K562 (cell line): ENCODE measurements around the gene CAPN5. TPM values are rescaled to one million over a fixed set of nuclear protein-coding genes. Genes with fewer than 3 reads are reported as not detected.

Source experiments
- BRF2 ChIP-seq: IDR thresholded peaks from 3 replicates; pipeline ENCODE4 v1.6.1; 2011; ENCODE audit warnings: borderline replicate concordance, mild to moderate bottlenecking; ENCODE audit not compliant: insufficient read length, insufficient read depth
- CTBP1 ChIP-seq: fragments of 450-650 bp; IDR thresholded peaks from 2 replicates; pipeline ENCODE4 v1.6.1; 2016; ENCODE audit warnings: borderline replicate concordance
- CTCF ChIP-seq, 3 experiments: IDR thresholded peaks in 2 of 3; conservative IDR thresholded peaks in 1 of 3; 2 replicates each; pipeline ENCODE4 v1.5.1; 2011 to 2012; ENCODE audit warnings: low read length in 3 of 3, mild to moderate bottlenecking in 3 of 3, control low read depth in 2 of 3, improper control_type of control experiment in 1 of 3, inconsistent platforms in 1 of 3, low read depth in 1 of 3, mixed read lengths in 1 of 3, moderate library complexity in 1 of 3; ENCODE audit not compliant: insufficient read depth in 2 of 3
- EGR1 ChIP-seq: fragments of 450-650 bp; conservative IDR thresholded peaks from 2 replicates; pipeline ENCODE4 v1.6.1; 2017; ENCODE audit warnings: mild to moderate bottlenecking
- HSF4 ChIP-seq: fragments of 250-450 bp; sonication (Bioruptor Pico); IDR thresholded peaks from 2 replicates; pipeline ENCODE4 v2.1.2; 2022; ENCODE audit warnings: mild to moderate bottlenecking, moderate library complexity, borderline replicate concordance
- KAT8 ChIP-seq: fragments of 450-650 bp; IDR thresholded peaks from 2 replicates; pipeline ENCODE4 v1.6.1; 2016; ENCODE audit warnings: low read depth, mild to moderate bottlenecking
- KLF16 ChIP-seq: IDR thresholded peaks from 2 replicates; pipeline ENCODE4 v1.6.1; 2016; ENCODE audit warnings: antibody characterized with exemption
- LEF1 ChIP-seq: fragments of 450-650 bp; IDR thresholded peaks from 2 replicates; pipeline ENCODE4 v1.6.1; 2016; ENCODE audit warnings: mild to moderate bottlenecking
- MAZ ChIP-seq, 2 experiments: fragments of 450-650 bp in 1 of 2; sonication (generic) in 1 of 2; formaldehyde crosslinking; IDR thresholded peaks in 1 of 2; conservative IDR thresholded peaks in 1 of 2; 2 replicates each; pipeline versions ENCODE4 v1.4.0 to v1.5.0; 2020; ENCODE audit warnings: mild to moderate bottlenecking in 1 of 2, missing genetic modification reagents in 1 of 2
- NUFIP1 ChIP-seq: fragments of 450-650 bp; IDR thresholded peaks from 2 replicates; pipeline ENCODE4 v1.6.1; 2018; ENCODE audit not compliant: partially characterized antibody
- POLR3G ChIP-seq: IDR thresholded peaks from 2 replicates; pipeline ENCODE4 v1.6.1; 2011; ENCODE audit not compliant: insufficient read length, insufficient replicate concordance; ENCODE audit errors: extremely low read depth
- POU5F1 ChIP-seq: fragments of 150-350 bp; IDR thresholded peaks from 2 replicates; pipeline ENCODE4 v1.6.1; 2014; ENCODE audit warnings: borderline replicate concordance, low read length, low read depth, mild to moderate bottlenecking; ENCODE audit not compliant: partially characterized antibody
- SETDB1 ChIP-seq: IDR thresholded peaks from one replicate; pipeline ENCODE4 v1.6.1; 2012; ENCODE audit warnings: low read length, control low read depth, inconsistent platforms
- SMAD1 ChIP-seq: fragments of 150-350 bp; IDR thresholded peaks from 2 replicates; pipeline ENCODE4 v1.6.1; 2014; ENCODE audit warnings: low read length, low read depth; ENCODE audit not compliant: partially characterized antibody
- SRSF9 ChIP-seq: fragments of 200-400 bp; formaldehyde crosslinking; IDR thresholded peaks from 2 replicates; pipeline ENCODE4 v1.6.1; 2017; ENCODE audit warnings: low read depth, low read length, borderline replicate concordance
- TAF7 ChIP-seq: fragments of 450-650 bp; IDR thresholded peaks from 2 replicates; pipeline ENCODE4 v1.6.1; 2016; ENCODE audit warnings: missing genetic modification characterization, missing compliant biosample characterization
- TBP ChIP-seq: optimal IDR thresholded peaks from 2 replicates; pipeline ENCODE3; 2011; ENCODE audit warnings: low read depth, low read length, improper control_type of control experiment
- ZBTB7A ChIP-seq: IDR thresholded peaks from 2 replicates; pipeline ENCODE4 v1.6.1; 2011; ENCODE audit warnings: low read depth, mild to moderate bottlenecking, low read length, moderate library complexity, borderline replicate concordance; ENCODE audit not compliant: control insufficient read depth
- ZNF232 ChIP-seq: sonication (generic); formaldehyde crosslinking; IDR thresholded peaks from 2 replicates; pipeline ENCODE4 v1.8.0; 2022; ENCODE audit warnings: mild to moderate bottlenecking, missing genetic modification reagents
- ZSCAN29 ChIP-seq: fragments of 450-650 bp; IDR thresholded peaks from 2 replicates; pipeline ENCODE4 v1.6.1; 2017
- polyA plus RNA-seq, 8 experiments: library from polyadenylated mRNA; depleted of rRNA in 4 of 8; stranded (reverse) in 5 of 8; unstranded in 3 of 8; fragments of >200 nt; fragmentation: Nextera tagmentation in 2 of 8; fragmentation: Illumina TruSeq in 1 of 8; extraction: Ambion mirVana in 2 of 8; extraction: Trizol in 1 of 8; gene quantifications; 2 replicates each; pipeline versions ENCODE4 v1.2.1 to v1.2.3, GENCODE V29; 2011 to 2014; ENCODE audit warnings: inconsistent platforms in 1 of 8, missing spikeins in 1 of 8
- total RNA-seq, 7 experiments: library from RNA; depleted of rRNA in 6 of 7; stranded (reverse); fragments of >200 nt in 6 of 7; fragmentation: Illumina TruSeq in 2 of 7; extraction: Trizol in 2 of 7; gene quantifications; 2 replicates each; pipeline versions ENCODE4 v1.2.1 to v1.2.3, GENCODE V29; 2011 to 2021; ENCODE audit warnings: low replicate concordance in 1 of 7
- TF ChIP-seq, protein P1 (sequence below): fragments of 200-800 bp; sonication (Bioruptor generic); IDR thresholded peaks from 2 replicates; pipeline ENCODE4 v1.6.1; 2017; ENCODE audit warnings: missing genetic modification characterization, missing compliant biosample characterization
- TF ChIP-seq, protein P2 (sequence below): fragments of 450-650 bp; IDR thresholded peaks from 2 replicates; pipeline ENCODE4 v1.6.1; 2016; ENCODE audit warnings: mild to moderate bottlenecking

CAPN5 gene
- total and polyA plus RNA-seq, 9 of the 15 experiments (the other 6 are each of a cell fraction or from before 2014, with no cell fraction given): 0.04 to 0.44 (median 0.14) TPM; not detected in 2

DNA sequence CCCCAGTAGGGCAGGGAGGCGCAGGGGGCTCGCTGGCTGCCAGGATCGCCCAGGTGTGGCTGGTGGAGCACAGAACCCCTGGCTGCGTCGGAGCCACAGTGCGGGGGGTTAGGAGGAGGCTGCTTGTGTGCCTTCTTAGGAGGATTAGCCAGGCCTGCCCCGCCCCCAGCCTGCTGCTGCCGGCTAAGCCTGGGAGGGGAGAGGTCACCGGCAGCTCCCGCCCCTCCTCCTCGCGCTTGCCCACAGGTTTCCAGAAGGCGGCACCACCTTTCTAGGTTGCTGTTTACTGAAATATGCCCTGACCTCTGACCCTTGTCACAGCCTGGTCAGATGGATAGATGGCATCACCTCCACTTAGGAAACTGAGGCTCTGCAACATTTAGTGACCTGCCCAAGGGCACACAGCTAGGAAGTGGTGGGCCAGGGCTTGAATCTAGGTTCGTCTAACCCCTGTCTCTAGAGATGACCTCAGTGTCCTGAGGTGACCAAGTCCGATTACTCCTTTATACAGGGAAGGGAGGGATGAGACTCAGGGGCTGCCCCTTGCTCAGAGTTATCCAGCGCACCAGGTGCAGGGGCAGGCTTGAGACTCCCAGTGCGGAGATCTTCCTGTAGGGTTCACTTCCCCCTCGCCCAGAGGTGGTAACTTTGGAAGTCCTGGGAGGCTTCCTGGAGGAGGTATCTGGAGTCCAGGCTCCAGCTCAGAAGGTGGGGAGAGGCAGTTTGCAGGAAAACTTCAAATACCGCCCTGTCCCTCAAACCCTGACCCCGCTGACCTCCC is 105.3 kb downstream of the CAPN5 start (continued):
- peak in 1 of 3 experiments; percentile 6; a peak in 1 of 6 replicates for TF ChIP-seq CTCF (IDR thresholded peaks at IDR 0.05 in 2 of 3, conservative IDR thresholded peaks at IDR 0.05 in 1 of 3; ENCODE audit: insufficient read depth in 2 of 3, low read depth in 1 of 3, low read length in 3 of 3)
- TF ChIP-seq KLF16: no peak
- TF ChIP-seq KAT8: no peak
- TF ChIP-seq POLR3G: no peak
- TF ChIP-seq SETDB1: no peak
- no peak for TF ChIP-seq ZNF232 (CRISPR knock-in tag)
- TF ChIP-seq TBP: no peak
- no peak for TF ChIP-seq POU5F1
- no peak for TF ChIP-seq LEF1
- TF ChIP-seq, protein P1, sequence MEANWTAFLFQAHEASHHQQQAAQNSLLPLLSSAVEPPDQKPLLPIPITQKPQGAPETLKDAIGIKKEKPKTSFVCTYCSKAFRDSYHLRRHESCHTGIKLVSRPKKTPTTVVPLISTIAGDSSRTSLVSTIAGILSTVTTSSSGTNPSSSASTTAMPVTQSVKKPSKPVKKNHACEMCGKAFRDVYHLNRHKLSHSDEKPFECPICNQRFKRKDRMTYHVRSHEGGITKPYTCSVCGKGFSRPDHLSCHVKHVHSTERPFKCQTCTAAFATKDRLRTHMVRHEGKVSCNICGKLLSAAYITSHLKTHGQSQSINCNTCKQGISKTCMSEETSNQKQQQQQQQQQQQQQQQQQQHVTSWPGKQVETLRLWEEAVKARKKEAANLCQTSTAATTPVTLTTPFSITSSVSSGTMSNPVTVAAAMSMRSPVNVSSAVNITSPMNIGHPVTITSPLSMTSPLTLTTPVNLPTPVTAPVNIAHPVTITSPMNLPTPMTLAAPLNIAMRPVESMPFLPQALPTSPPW (CRISPR knock-in tag): peak; percentile 30; the same call in 1 of the 2 replicates
- TF ChIP-seq TAF7 (tag): no peak
- no peak for TF ChIP-seq CTBP1
- TF ChIP-seq MAZ (CRISPR knock-in tag; conservative IDR thresholded peaks at IDR 0.05 in 1 of 2, IDR thresholded peaks at IDR 0.05 in 1 of 2): peak in 1 of 2 experiments; percentile 64; a peak in 2 of 4 replicates
- TF ChIP-seq BRF2: no peak
- TF ChIP-seq SMAD1: no peak
- no peak for TF ChIP-seq ZSCAN29
- no peak for TF ChIP-seq EGR1
- TF ChIP-seq HSF4 (CRISPR knock-in tag): no peak
- TF ChIP-seq NUFIP1: no peak
- TF ChIP-seq, protein P2, sequence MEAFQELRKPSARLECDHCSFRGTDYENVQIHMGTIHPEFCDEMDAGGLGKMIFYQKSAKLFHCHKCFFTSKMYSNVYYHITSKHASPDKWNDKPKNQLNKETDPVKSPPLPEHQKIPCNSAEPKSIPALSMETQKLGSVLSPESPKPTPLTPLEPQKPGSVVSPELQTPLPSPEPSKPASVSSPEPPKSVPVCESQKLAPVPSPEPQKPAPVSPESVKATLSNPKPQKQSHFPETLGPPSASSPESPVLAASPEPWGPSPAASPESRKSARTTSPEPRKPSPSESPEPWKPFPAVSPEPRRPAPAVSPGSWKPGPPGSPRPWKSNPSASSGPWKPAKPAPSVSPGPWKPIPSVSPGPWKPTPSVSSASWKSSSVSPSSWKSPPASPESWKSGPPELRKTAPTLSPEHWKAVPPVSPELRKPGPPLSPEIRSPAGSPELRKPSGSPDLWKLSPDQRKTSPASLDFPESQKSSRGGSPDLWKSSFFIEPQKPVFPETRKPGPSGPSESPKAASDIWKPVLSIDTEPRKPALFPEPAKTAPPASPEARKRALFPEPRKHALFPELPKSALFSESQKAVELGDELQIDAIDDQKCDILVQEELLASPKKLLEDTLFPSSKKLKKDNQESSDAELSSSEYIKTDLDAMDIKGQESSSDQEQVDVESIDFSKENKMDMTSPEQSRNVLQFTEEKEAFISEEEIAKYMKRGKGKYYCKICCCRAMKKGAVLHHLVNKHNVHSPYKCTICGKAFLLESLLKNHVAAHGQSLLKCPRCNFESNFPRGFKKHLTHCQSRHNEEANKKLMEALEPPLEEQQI: no peak
- TF ChIP-seq SRSF9: no peak
- peak; percentile 53; the same call in 1 of the 2 replicates for TF ChIP-seq ZBTB7A
